ENCODE results near the gene SLC16A11. TPM values are rescaled to one million over a fixed set of nuclear protein-coding genes. Genes with fewer than 3 reads are reported as not detected.
"Not testable (repeated sequence)": the region's sequence is repeated elsewhere in the genome, so short reads cannot be mapped to it uniquely, and the experiment has no call there.

Gene SLC16A11
- total RNA-seq, 4 donors from 2014 or later: 1.1 to 6.3 (median 4.1) TPM

DNA sequence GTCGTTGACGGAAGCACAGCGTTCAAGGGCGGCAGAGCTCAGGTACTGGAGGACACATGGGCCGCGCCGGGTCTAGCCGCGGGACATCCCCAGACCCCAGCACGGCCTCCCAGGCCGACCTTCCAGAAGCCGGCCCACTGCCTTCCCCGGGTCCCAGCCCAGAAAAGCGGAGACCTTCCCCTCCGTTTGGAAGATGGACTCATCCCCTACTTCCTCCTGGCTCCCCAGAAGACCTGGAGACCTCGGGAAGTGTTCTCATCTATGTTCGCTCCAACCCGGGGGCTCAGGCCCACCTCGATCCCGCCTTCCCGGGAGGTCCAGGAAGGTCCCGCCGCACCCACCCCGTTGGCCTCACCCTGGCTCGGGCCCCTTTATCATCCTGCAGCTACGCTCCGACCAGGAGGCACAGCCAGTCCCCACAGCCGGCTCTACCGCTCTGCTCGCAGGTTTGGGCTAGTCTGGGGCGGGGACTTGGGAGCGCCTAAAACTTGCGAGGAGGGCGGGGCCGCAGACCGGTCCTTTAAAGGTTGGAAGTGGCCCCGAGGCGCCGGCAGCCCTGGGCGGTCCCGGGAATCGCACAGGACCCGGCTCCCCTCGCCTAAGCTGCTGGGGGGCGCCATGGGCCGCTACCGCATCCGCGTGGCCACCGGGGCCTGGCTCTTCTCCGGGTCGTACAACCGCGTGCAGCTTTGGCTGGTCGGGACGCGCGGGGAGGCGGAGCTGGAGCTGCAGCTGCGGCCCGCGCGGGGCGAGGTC is 48.2 kb downstream of the SLC16A11 start, which contains the start of gene ALOX12:
Gene ALOX12 (plus strand): TSS at position 550 of the 756 bp plus-strand sequence. CDS start 69 bp downstream, at position 619.
- H3K4me3 ChIP-seq (ENCODE audit: low read depth, poor library complexity, severe bottlenecking): no peak within 1 kb of the TSS
- TF ChIP-seq POLR2A (IDR thresholded peaks at IDR 0.05): no peak
- TF ChIP-seq, protein P1, sequence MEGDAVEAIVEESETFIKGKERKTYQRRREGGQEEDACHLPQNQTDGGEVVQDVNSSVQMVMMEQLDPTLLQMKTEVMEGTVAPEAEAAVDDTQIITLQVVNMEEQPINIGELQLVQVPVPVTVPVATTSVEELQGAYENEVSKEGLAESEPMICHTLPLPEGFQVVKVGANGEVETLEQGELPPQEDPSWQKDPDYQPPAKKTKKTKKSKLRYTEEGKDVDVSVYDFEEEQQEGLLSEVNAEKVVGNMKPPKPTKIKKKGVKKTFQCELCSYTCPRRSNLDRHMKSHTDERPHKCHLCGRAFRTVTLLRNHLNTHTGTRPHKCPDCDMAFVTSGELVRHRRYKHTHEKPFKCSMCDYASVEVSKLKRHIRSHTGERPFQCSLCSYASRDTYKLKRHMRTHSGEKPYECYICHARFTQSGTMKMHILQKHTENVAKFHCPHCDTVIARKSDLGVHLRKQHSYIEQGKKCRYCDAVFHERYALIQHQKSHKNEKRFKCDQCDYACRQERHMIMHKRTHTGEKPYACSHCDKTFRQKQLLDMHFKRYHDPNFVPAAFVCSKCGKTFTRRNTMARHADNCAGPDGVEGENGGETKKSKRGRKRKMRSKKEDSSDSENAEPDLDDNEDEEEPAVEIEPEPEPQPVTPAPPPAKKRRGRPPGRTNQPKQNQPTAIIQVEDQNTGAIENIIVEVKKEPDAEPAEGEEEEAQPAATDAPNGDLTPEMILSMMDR (IDR thresholded peaks at IDR 0.05): no peak
- WGBS, 2 donors: 15 to 26% methylated on average over 21 to 43 of the region's 64 CpGs
- DNase-seq (ENCODE audit: low spot score in 2 of 2): peak; percentile 46 to 89
- intact Hi-C loops (cut with DNase I; ENCODE audit: low total_unique reads): no loop called here

DNA sequence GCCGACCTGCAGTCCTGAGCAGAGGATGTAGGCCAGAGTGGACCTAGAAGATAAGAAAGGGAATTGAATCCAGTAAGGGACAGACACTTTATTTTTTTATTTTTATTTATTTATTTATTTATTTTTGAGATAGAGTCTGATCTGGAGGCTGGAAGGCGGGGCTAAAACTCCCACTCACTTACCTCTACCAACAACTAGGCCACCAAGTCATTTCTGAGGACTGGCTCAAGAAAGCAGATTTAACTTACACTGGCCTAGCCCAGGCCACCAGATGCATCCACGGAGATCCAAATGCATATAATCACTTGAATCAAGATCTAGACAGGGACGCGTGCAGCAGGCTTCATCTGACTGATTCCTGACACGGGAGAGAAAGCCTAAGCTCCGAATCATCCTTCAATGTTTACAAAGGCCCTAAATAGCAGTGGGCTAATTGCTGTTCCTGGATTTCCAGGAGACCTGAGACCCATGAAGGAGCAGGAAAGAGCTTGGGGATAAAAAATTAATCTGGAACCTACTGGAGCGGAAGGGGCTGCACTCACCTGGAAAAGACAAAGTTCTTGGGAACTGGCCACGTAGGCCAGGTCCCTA is 49.1 kb downstream of the SLC16A11 start:
- no peak for TF ChIP-seq POLR2A (IDR thresholded peaks at IDR 0.05)
- TF ChIP-seq, protein P1 (IDR thresholded peaks at IDR 0.05): no peak
- DNase-seq (ENCODE audit: low spot score in 2 of 2): peak in 1 of 2 donors; percentile 70
- H3K4me3 ChIP-seq (ENCODE audit: low read depth, poor library complexity, severe bottlenecking): no peak overlapping the region
- WGBS, 2 donors: 71 to 78% methylated on average over 9 of the region's 9 CpGs
- intact Hi-C loops (cut with DNase I; ENCODE audit: low total_unique reads): no loop called here

DNA sequence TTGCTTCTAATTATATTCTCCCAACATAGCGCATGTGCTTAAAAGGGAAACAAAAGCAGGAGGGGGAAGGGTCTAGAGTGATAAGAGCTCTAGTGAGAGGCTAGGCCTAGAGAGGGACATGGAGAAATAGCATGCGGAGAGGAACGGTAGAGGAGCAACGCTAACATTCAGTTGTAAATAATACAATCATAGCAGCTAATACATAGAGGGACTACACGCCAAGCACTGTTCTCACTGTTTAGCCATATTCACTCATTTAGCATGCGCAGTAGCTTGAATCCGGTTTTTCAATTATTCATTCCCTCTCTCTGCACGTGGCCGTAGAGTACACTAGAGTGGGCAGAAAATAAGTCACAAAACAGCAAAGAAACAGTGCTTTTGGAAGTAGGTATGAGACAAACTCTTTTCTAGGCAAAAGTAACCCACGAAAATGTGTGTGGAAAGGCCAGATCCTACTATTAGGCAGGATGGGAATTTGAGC is 49.7 kb downstream of the SLC16A11 start:
- H3K4me3 ChIP-seq (ENCODE audit: low read depth, poor library complexity, severe bottlenecking): no peak overlapping the region
- DNase-seq (ENCODE audit: low spot score in 2 of 2): no peak
- TF ChIP-seq, protein P1 (IDR thresholded peaks at IDR 0.05): no peak
- no peak for TF ChIP-seq POLR2A (IDR thresholded peaks at IDR 0.05)
- intact Hi-C loops (cut with DNase I; ENCODE audit: low total_unique reads): no loop called here
- 88 to 89% methylated on average over 10 of the region's 10 CpGs for WGBS, 2 donors

DNA sequence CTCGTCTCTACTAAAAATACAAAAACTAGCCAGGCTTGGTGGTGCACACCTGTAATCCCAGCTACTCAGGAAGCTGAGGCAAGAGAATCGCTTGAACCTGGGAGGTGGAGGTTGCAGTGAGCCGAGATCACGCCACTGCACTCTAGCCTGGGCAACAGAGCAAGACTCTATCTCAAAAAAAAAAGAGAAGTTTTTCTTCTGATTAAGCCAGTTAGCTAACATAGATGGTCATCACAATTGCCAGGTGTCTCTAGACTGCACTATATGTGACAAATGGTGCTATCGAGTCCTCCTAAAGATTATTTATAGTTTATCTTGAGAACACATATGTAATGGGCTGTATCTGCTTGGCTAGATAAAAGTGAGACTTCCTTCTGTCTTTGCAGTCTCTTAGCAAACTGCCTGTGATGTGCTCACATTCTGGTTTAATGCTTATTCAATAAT is 50.3 kb downstream of the SLC16A11 start:
- 87 to 88% methylated on average over 5 of the region's 5 CpGs for WGBS, 2 donors
- intact Hi-C loops (cut with DNase I; ENCODE audit: low total_unique reads); H3K4me3 ChIP-seq (ENCODE audit: low read depth, poor library complexity, severe bottlenecking): not testable (repeated sequence)
- peak in 1 of 2 donors; percentile 32 for DNase-seq (ENCODE audit: low spot score in 2 of 2)

MicroRNAs within 50 kb of the gene (microRNA counts, 767-probe panel; counts per million panel counts)
- microRNA hsa-miR-195-5p (8,891 to 10,159 counts per million in 2 donors), microRNA hsa-miR-497-5p (0 to 358 counts per million in 2 donors)

Other genes with a start within 250 kb of the SLC16A11 start
- gene TEKT1, start 212.4 kb downstream of the SLC16A11 start, total RNA-seq: not detected
- 10 to 100 TPM; 17.1 to 32.5 (median 21.9) TPM for gene ALOX12, start 48.0 kb downstream of the SLC16A11 start, total RNA-seq
- gene RNASEK, start 31.5 kb downstream of the SLC16A11 start, total RNA-seq: 100 to 1,000 TPM; 187 to 231 (median 220) TPM
- gene BCL6B, start 21.0 kb downstream of the SLC16A11 start, total RNA-seq: 1 to 10 TPM in 3 of 4 donors, under 1 TPM in 1; 0.72 to 5.1 (median 2.1) TPM
- 1 to 10 TPM; 1.0 to 5.2 (median 2.6) TPM for gene SLC16A13, start 8.1 kb downstream of the SLC16A11 start, total RNA-seq
- 1 to 10 TPM in 2 of 4 donors, under 1 TPM in 2; 0.46 to 5.4 (median 1.9) TPM for gene CLEC10A, start 36.2 kb upstream of the SLC16A11 start, total RNA-seq
- gene ASGR2, start 70.7 kb upstream of the SLC16A11 start, total RNA-seq: 10 to 100 TPM in 1 of 4 donors, 1 to 10 TPM in 3; 6.7 to 10.1 (median 8.7) TPM
- gene ASGR1, start 135.3 kb upstream of the SLC16A11 start, total RNA-seq: 1 to 10 TPM; 1.3 to 6.6 (median 4.2) TPM
- 1 to 10 TPM; 2.7 to 7.7 (median 4.7) TPM for gene DLG4, start 175.7 kb upstream of the SLC16A11 start, total RNA-seq
- gene ACADVL, start 175.8 kb upstream of the SLC16A11 start, total RNA-seq: 1,000 to 10,000 TPM in 1 of 4 donors, 100 to 1,000 TPM in 3; 703 to 1,179 (median 863) TPM
- gene DVL2, start 190.4 kb upstream of the SLC16A11 start, total RNA-seq: 10 to 100 TPM; 51.7 to 87.5 (median 67.8) TPM
- 10 to 100 TPM; 23.4 to 32.5 (median 27.9) TPM for gene PHF23, start 195.4 kb upstream of the SLC16A11 start, total RNA-seq
- 100 to 1,000 TPM; 253 to 667 (median 538) TPM for gene GABARAP, start 198.4 kb upstream of the SLC16A11 start, total RNA-seq
- 10 to 100 TPM; 55.3 to 79.2 (median 70.4) TPM for gene CTDNEP1, start 207.6 kb upstream of the SLC16A11 start, total RNA-seq
- 10 to 100 TPM; 10.8 to 20.6 (median 17.1) TPM for gene ELP5, start 208.1 kb upstream of the SLC16A11 start, total RNA-seq
- 10 to 100 TPM in 3 of 4 donors, 1 to 10 TPM in 1; 6.7 to 25.6 (median 14.4) TPM for gene CLDN7, start 218.4 kb upstream of the SLC16A11 start, total RNA-seq
- 10 to 100 TPM in 2 of 4 donors, 1 to 10 TPM in 2; 4.3 to 13.6 (median 8.4) TPM for gene SLC2A4, start 237.6 kb upstream of the SLC16A11 start, total RNA-seq